ENCODE data around the gene PHACTR2. TPM values are rescaled to one million over a fixed set of nuclear protein-coding genes. Genes with fewer than 3 reads are reported as not detected.
"Not testable (repeated sequence)": the region's sequence is repeated elsewhere in the genome, so short reads cannot be mapped to it uniquely, and the experiment has no call there.

PHACTR2 gene
- total RNA-seq, 1 experiment from 2014 or later = 20.7 TPM

GRCh38 chr6:143792402-143793279, 114.9 kb downstream of the PHACTR2 start:
- CTCF ChIA-PET = no interaction called here
- Mint-ChIP-seq H3K36me3 (ENCODE audit: insufficient read depth, unreplicated experiment) (no peaks in the 10 kb centered on the region), H3K27me3 (ENCODE audit: unreplicated experiment) (no peaks in the 10 kb centered on the region), H3K9me3 (ENCODE audit: low read depth, unreplicated experiment) (no peaks in the 10 kb centered on the region), H3K27ac (ENCODE audit: unreplicated experiment) (no peak overlapping the region), H3K4me1 (ENCODE audit: low read depth, unreplicated experiment) (no peaks in the 10 kb centered on the region), H3K4me3 (ENCODE audit: low read depth, unreplicated experiment) (no peak overlapping the region)
- no peak for DNase-seq
- intact Hi-C loops (cut with micrococcal nuclease; ENCODE audit: unreplicated experiment) = no loop called here
- BruUV-seq (replicated peaks) = no TSS peak
- no peak for TF ChIP-seq CTCF (IDR thresholded peaks at IDR 0.05; ENCODE audit: unreplicated experiment)

GRCh38 chr6:143793280-143793619, 115.5 kb downstream of the PHACTR2 start:
- H3K36me3 Mint-ChIP-seq (ENCODE audit: insufficient read depth, unreplicated experiment) = no peaks in the 10 kb centered on the region
- intact Hi-C loops (cut with micrococcal nuclease; ENCODE audit: unreplicated experiment) = no loop called here
- no peak for DNase-seq
- no TSS peak for BruUV-seq (replicated peaks)
- CTCF ChIA-PET = no interaction called here
- no peak overlapping the region for H3K4me3 Mint-ChIP-seq (ENCODE audit: low read depth, unreplicated experiment)
- no peaks in the 10 kb centered on the region for H3K4me1 Mint-ChIP-seq (ENCODE audit: low read depth, unreplicated experiment)
- H3K27ac Mint-ChIP-seq (ENCODE audit: unreplicated experiment) = no peak overlapping the region
- no peak for TF ChIP-seq CTCF (IDR thresholded peaks at IDR 0.05; ENCODE audit: unreplicated experiment)
- H3K27me3 Mint-ChIP-seq (ENCODE audit: unreplicated experiment) = no peaks in the 10 kb centered on the region
- H3K9me3 Mint-ChIP-seq (ENCODE audit: low read depth, unreplicated experiment) = peaks cover 2% of the 10 kb centered on the region

- H3K4me3 Mint-ChIP-seq (ENCODE audit: low read depth, unreplicated experiment); intact Hi-C loops (cut with micrococcal nuclease; ENCODE audit: unreplicated experiment); H3K27me3 Mint-ChIP-seq (ENCODE audit: unreplicated experiment); H3K9me3 Mint-ChIP-seq (ENCODE audit: low read depth, unreplicated experiment); DNase-seq; H3K27ac Mint-ChIP-seq (ENCODE audit: unreplicated experiment); H3K36me3 Mint-ChIP-seq (ENCODE audit: insufficient read depth, unreplicated experiment); CTCF ChIA-PET; H3K4me1 Mint-ChIP-seq (ENCODE audit: low read depth, unreplicated experiment); BruUV-seq (replicated peaks): not testable (repeated sequence)
Observed at GRCh38 chr6:143796551-143796950, 118.8 kb downstream of the PHACTR2 start.

- H3K9me3 Mint-ChIP-seq (ENCODE audit: low read depth, unreplicated experiment); H3K27me3 Mint-ChIP-seq (ENCODE audit: unreplicated experiment); CTCF ChIA-PET; H3K27ac Mint-ChIP-seq (ENCODE audit: unreplicated experiment); DNase-seq; BruUV-seq (replicated peaks); H3K4me3 Mint-ChIP-seq (ENCODE audit: low read depth, unreplicated experiment); H3K4me1 Mint-ChIP-seq (ENCODE audit: low read depth, unreplicated experiment); intact Hi-C loops (cut with micrococcal nuclease; ENCODE audit: unreplicated experiment); H3K36me3 Mint-ChIP-seq (ENCODE audit: insufficient read depth, unreplicated experiment): not testable (repeated sequence)
Observed at GRCh38 chr6:143798487-143798886, 120.7 kb downstream of the PHACTR2 start.

- Mint-ChIP-seq H3K36me3 (ENCODE audit: insufficient read depth, unreplicated experiment) (peaks cover 5% of the 10 kb centered on the region), H3K27ac (ENCODE audit: unreplicated experiment) (no peak overlapping the region), H3K4me1 (ENCODE audit: low read depth, unreplicated experiment) (no peaks in the 10 kb centered on the region), H3K9me3 (ENCODE audit: low read depth, unreplicated experiment) (peaks cover 5% of the 10 kb centered on the region), H3K4me3 (ENCODE audit: low read depth, unreplicated experiment) (no peak overlapping the region), H3K27me3 (ENCODE audit: unreplicated experiment) (no peaks in the 10 kb centered on the region)
- BruUV-seq (replicated peaks) = no TSS peak
- CTCF ChIA-PET = no interaction called here
- TF ChIP-seq CTCF (IDR thresholded peaks at IDR 0.05; ENCODE audit: unreplicated experiment) = no peak
- intact Hi-C loops (cut with micrococcal nuclease; ENCODE audit: unreplicated experiment) = no loop called here
- DNase-seq = no peak
Observed at GRCh38 chr6:143802833-143803565, 125.2 kb downstream of the PHACTR2 start.

Measured in Calu3 (cell line).